NOMO-1 treated with dmso at 0.1 percent for 144 hours (cell line): ENCODE results near the gene TAF1.
"Not testable (repeated sequence)": the region's sequence is repeated elsewhere in the genome, so short reads cannot be mapped to it uniquely, and the experiment has no call there.

Experiments
- DNase-seq: peaks from one replicate; lab custom pipeline; 2025; ENCODE audit not compliant: unreplicated experiment; lab: John Stamatoyannopoulos, UW

Gene TAF1

GRCh38 chrX:71496476-71496875, 130.3 kb downstream of the TAF1 start:
- no peak for DNase-seq

GRCh38 chrX:71502080-71502479, 135.9 kb downstream of the TAF1 start:
- not testable (repeated sequence) for DNase-seq

- DNase-seq: no peak
Observed at GRCh38 chrX:71504346-71504745, 138.2 kb downstream of the TAF1 start.

- DNase-seq: no peak
Observed at GRCh38 chrX:71509289-71509688, 143.1 kb downstream of the TAF1 start.

- no peak for DNase-seq
Observed at GRCh38 chrX:71510161-71510560, 144.0 kb downstream of the TAF1 start.

- not testable (repeated sequence) for DNase-seq
Observed at GRCh38 chrX:71513731-71514130, 147.6 kb downstream of the TAF1 start.

- no peak for DNase-seq
Observed at GRCh38 chrX:71514367-71515037, 148.3 kb downstream of the TAF1 start.

GRCh38 chrX:71515038-71515396, 148.9 kb downstream of the TAF1 start:
- no peak for DNase-seq
